ENCODE measurements around the gene ARHGAP44.

ARHGAP44 gene

DNA sequence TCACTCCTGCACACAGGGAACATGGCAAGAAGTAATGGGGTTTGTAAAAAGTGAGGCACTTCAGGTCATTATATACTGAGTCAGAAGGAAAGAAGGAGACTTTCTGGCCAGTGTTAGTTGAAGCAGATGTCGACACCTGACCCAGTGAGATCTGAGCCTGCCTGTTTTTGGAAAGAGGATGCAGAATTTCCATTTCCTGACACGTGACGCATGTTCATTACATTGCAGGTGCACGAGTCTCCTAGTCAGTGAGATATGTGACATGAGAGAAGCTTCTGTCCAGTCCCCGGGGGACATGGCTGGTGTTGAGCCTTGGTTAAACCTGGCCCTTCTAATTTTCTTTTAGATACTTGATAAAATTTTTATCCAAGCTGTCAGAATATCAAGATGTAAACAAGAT is 166.2 kb downstream of the ARHGAP44 start:
- no peak for DNase-seq (ENCODE audit: low read depth)
- no peak overlapping the region for H3K4me3 ChIP-seq (ENCODE audit: low read depth, low read length)
- TF ChIP-seq, protein P1, sequence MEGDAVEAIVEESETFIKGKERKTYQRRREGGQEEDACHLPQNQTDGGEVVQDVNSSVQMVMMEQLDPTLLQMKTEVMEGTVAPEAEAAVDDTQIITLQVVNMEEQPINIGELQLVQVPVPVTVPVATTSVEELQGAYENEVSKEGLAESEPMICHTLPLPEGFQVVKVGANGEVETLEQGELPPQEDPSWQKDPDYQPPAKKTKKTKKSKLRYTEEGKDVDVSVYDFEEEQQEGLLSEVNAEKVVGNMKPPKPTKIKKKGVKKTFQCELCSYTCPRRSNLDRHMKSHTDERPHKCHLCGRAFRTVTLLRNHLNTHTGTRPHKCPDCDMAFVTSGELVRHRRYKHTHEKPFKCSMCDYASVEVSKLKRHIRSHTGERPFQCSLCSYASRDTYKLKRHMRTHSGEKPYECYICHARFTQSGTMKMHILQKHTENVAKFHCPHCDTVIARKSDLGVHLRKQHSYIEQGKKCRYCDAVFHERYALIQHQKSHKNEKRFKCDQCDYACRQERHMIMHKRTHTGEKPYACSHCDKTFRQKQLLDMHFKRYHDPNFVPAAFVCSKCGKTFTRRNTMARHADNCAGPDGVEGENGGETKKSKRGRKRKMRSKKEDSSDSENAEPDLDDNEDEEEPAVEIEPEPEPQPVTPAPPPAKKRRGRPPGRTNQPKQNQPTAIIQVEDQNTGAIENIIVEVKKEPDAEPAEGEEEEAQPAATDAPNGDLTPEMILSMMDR (IDR thresholded peaks at IDR 0.05; ENCODE audit: low read depth, low read length, missing control alignments): no peak

DNA sequence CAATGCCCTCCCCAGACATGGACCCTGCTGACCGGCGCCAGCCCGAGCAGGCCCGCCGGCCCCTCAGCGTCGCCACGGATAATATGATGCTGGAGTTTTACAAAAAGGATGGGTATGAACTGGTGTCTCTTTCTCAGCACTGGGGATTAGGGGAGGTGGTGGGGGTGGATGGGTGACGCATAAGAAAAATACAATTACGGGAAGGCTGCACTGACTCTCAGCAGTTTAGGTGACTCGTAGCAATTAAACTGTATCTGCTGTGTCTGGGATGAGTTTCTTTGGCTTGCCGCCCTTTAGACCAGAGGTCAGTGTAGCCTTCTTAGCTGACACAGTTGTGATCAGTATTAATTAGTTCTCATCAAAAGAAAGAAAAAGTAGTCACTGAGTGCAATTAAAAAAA is 169.5 kb downstream of the ARHGAP44 start:
- DNase-seq (ENCODE audit: low read depth): no peak
- no peak overlapping the region for H3K4me3 ChIP-seq (ENCODE audit: low read depth, low read length)
- TF ChIP-seq, protein P1 (IDR thresholded peaks at IDR 0.05; ENCODE audit: low read depth, low read length, missing control alignments): no peak

DNA sequence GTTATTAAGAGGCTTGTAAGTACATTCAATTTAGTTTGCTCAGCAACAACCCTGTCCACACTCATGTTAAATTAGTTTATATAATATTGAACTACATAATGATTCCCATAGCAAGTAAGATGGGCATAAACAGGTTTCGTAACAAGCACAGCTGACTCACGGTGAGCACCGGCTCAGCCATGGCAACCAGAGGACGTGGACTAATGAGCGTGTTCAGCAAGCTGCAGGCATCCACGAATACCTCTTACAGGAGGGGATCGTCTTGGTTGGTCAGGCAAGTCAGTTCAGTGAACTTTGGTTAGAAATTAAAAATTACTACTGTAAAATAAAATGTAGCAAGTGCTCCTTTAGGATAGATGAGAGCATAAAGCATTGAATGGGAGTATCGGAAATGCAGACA is 170.1 kb downstream of the ARHGAP44 start:
- no peak for DNase-seq (ENCODE audit: low read depth)
- no peak overlapping the region for H3K4me3 ChIP-seq (ENCODE audit: low read depth, low read length)
- TF ChIP-seq, protein P1 (IDR thresholded peaks at IDR 0.05; ENCODE audit: low read depth, low read length, missing control alignments): no peak

DNA sequence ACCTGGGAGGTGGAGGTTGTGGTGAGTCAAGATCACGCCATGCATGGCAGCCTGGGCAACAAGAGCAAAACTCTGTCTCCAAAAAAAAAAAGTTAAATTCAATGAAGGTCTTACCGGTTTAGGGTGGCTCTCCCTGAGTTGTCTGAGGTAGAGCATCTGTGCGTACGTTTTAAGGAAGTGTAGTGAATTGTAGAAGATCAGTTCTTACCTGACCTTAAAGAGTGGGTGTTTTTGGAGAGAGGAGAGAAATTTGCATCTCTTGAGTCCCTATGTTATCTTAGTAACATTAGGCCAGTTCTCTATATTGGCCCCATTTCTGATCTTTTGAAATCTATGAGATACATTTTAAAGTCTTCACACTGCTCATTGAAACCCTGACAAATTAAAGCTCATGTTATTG is 172.4 kb downstream of the ARHGAP44 start:
- TF ChIP-seq, protein P1 (IDR thresholded peaks at IDR 0.05; ENCODE audit: low read depth, low read length, missing control alignments): no peak
- DNase-seq (ENCODE audit: low read depth): no peak

DNA sequence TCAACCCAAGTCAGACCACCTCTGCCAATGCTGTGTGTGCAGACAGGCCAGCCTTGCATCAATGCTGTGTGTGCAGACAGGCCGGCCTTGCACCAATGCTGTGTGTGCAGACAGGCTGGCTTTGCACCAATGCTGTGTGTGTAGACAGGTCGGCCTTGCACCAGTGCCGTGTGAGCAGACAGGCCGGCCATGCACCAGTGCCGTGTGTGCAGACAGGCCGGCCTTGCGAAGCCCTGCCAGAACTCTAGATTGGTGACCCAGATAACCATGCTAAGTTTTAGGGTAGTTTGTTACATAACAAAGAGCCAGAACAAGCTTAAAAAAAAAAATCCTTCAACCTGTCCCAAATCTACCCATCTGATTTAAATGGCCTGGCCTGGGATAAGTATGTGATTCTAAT is 174.2 kb downstream of the ARHGAP44 start:
- no peak overlapping the region for H3K4me3 ChIP-seq (ENCODE audit: low read depth, low read length)
- DNase-seq (ENCODE audit: low read depth): no peak
- TF ChIP-seq, protein P1 (IDR thresholded peaks at IDR 0.05; ENCODE audit: low read depth, low read length, missing control alignments): no peak

More for the DNA sequence above, 172.4 kb downstream of the ARHGAP44 start:
- H3K4me3 ChIP-seq (ENCODE audit: low read depth, low read length): no peak overlapping the region

DNA sequence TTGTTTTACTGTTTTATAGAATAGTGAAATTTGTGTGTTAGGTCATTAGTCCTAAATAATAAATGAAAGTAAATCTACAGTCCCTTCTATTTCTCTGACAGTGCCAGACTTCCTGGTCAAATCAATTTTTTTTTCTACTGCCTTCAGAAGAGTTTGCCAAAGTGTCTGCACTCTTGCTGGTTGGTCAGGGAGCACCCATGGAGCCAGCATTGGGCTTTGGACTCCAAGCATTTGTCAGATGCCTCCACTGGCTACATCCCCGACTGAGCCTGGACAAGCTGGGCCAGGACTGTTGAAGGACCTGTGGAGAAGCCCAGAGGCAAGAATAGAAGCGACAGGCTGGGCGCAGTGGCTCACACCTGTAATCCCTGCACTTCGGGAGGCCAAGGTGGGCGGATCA is 174.9 kb downstream of the ARHGAP44 start:
- no peak for DNase-seq (ENCODE audit: low read depth)
- H3K4me3 ChIP-seq (ENCODE audit: low read depth, low read length): no peak overlapping the region
- TF ChIP-seq, protein P1 (IDR thresholded peaks at IDR 0.05; ENCODE audit: low read depth, low read length, missing control alignments): no peak

DNA sequence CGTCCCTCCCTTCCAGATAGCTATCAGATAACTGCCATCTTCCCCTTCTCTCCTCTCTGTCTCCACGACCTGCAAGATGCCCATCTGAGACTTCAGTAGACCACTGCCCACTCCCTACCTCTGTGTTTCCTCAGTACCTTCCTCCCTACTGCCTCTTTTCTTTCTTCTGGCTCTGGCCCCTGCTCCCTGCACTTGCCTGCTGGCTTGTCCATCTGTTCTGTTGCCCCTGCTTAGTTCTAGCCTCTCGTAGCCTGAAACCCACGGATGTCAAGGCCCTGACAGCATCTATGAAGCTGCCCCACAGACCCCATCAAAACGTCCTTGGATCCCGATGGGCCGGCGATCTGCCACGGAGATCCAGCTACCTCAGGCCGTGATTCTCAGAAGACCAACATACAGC is 175.5 kb downstream of the ARHGAP44 start:
- TF ChIP-seq, protein P1 (IDR thresholded peaks at IDR 0.05; ENCODE audit: low read depth, low read length, missing control alignments): no peak
- no peak for DNase-seq (ENCODE audit: low read depth)
- H3K4me3 ChIP-seq (ENCODE audit: low read depth, low read length): no peak overlapping the region

Measured in GM12864 (cell line).